Mesendoderm (in vitro differentiated cells): ENCODE data around the gene WDR49.

Source experiments
- DNase-seq: peaks from one replicate; pipeline ENCODE4 v3.0.0; 2013
- H2AK5ac ChIP-seq: 2 replicates; pipeline ENCODE4 v1.6.1; 2013; ENCODE audit warnings: low read length, inconsistent platforms
- H2BK120ac ChIP-seq: 2 replicates; pipeline ENCODE4 v1.6.1; 2013; ENCODE audit warnings: low read depth, mild to moderate bottlenecking, low read length, moderate library complexity, mixed read lengths
- H2BK15ac ChIP-seq: replicated peaks from 2 replicates; pipeline ENCODE4 v1.6.1; 2013; ENCODE audit warnings: low read depth, mild to moderate bottlenecking, moderate library complexity
- H2BK5ac ChIP-seq: 2 replicates; pipeline ENCODE4 v1.6.1; 2013; ENCODE audit warnings: low read length, inconsistent platforms
- H3K18ac ChIP-seq: 2 replicates; pipeline ENCODE4 v1.6.1; 2013; ENCODE audit warnings: mild to moderate bottlenecking, low read length, mixed read lengths
- H3K23ac ChIP-seq: one replicate; pipeline ENCODE4 v1.6.1; 2013; ENCODE audit warnings: low read length
- H3K27ac ChIP-seq: 2 replicates; pipeline ENCODE4 v1.5.1; 2013; ENCODE audit warnings: low read depth, mild to moderate bottlenecking, inconsistent platforms, low read length, moderate library complexity
- H3K27me3 ChIP-seq: 2 replicates; pipeline ENCODE4 v1.6.1; 2013; ENCODE audit warnings: low read length, control low read depth, mild to moderate bottlenecking, inconsistent platforms; ENCODE audit not compliant: insufficient read depth, poor library complexity
- H3K36me3 ChIP-seq: 2 replicates; pipeline ENCODE4 v1.6.1; 2013; ENCODE audit warnings: low read length, inconsistent platforms; ENCODE audit not compliant: control insufficient read depth, insufficient read depth
- H3K4ac ChIP-seq: one replicate; pipeline ENCODE4 v1.6.1; 2013; ENCODE audit warnings: low read depth, mild to moderate bottlenecking, low read length, moderate library complexity
- H3K4me1 ChIP-seq: 2 replicates; pipeline ENCODE4 v1.6.1; 2013; ENCODE audit warnings: low read depth, low read length, inconsistent platforms; ENCODE audit not compliant: control insufficient read depth
- H3K4me2 ChIP-seq: 2 replicates; pipeline ENCODE4 v1.6.1; 2013; ENCODE audit warnings: low read length
- H3K4me3 ChIP-seq: 2 replicates; pipeline ENCODE4 v1.5.1; 2013; ENCODE audit warnings: mild to moderate bottlenecking, low read length
- H3K56ac ChIP-seq: one replicate; pipeline ENCODE4 v1.6.1; 2013; ENCODE audit warnings: low read length
- H3K79me1 ChIP-seq: 2 replicates; pipeline ENCODE4 v1.6.1; 2013; ENCODE audit warnings: low read length, inconsistent platforms
- H3K79me2 ChIP-seq: 2 replicates; pipeline ENCODE4 v1.6.1; 2013; ENCODE audit warnings: mild to moderate bottlenecking, low read length; ENCODE audit not compliant: control insufficient read depth, insufficient read depth
- H3K9ac ChIP-seq: 2 replicates; pipeline ENCODE4 v1.6.1; 2013; ENCODE audit warnings: low read length, inconsistent platforms
- H4K5ac ChIP-seq: one replicate; pipeline ENCODE4 v1.6.1; 2013; ENCODE audit warnings: low read length
- H4K8ac ChIP-seq: one replicate; pipeline ENCODE4 v1.6.1; 2013; ENCODE audit warnings: low read depth, mild to moderate bottlenecking, control low read depth, low read length, moderate library complexity
- WGBS: extraction: QIAGEN DNeasy Blood & Tissue Kit; methylation state at CpG from one replicate; pipeline ENCODE4 v1.1.7; 2013; ENCODE audit warnings: low lambda C conversion rate, missing lambda C conversion rate; ENCODE audit not compliant: insufficient coverage; ENCODE audit errors: extremely low coverage; 5-methylcytosine and 5-hydroxymethylcytosine counted together

Gene WDR49

DNA sequence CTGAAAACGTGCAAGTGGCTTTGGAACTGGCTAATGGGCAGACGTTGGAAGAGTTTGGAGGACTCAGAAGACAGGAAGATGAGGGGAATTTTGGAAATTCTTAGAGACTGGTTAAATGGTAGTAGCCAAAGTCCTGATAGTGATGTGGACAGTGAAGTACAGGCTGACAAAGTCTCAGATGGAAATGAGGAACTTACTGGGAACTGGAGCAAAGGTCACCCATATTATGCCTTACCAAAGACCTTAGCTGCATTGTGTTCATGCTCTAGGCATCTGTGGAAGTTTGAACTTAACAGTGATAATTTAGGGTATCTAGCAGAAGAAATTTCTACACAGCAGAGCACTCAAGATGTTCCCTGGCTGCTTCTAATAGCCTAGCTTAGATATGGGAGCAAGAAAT, 151.3 kb downstream of the WDR49 start:
- H3K79me2 ChIP-seq: no peaks in the 10 kb centered on the region
- no peak overlapping the region for H2AK5ac ChIP-seq
- H3K56ac ChIP-seq: no peak overlapping the region
- no CpG with 5 or more reads among the region's 2 CpGs for WGBS
- no peaks in the 10 kb centered on the region for H3K36me3 ChIP-seq
- H2BK5ac ChIP-seq: no peak overlapping the region
- DNase-seq: no peak
- no peak overlapping the region for H3K4ac ChIP-seq
- no peaks in the 10 kb centered on the region for H3K4me1 ChIP-seq
- H3K27me3 ChIP-seq: no peaks in the 10 kb centered on the region
- H3K4me2 ChIP-seq: no peak overlapping the region
- no peaks in the 10 kb centered on the region for H3K79me1 ChIP-seq
- H2BK15ac ChIP-seq: no peak overlapping the region
- H3K27ac ChIP-seq: no peak overlapping the region
- H4K8ac ChIP-seq: no peak overlapping the region
- no peak overlapping the region for H4K5ac ChIP-seq
- no peak overlapping the region for H3K18ac ChIP-seq
- no peak overlapping the region for H3K9ac ChIP-seq
- no peak overlapping the region for H2BK120ac ChIP-seq
- H3K23ac ChIP-seq: no peak overlapping the region
- no peak overlapping the region for H3K4me3 ChIP-seq

DNA sequence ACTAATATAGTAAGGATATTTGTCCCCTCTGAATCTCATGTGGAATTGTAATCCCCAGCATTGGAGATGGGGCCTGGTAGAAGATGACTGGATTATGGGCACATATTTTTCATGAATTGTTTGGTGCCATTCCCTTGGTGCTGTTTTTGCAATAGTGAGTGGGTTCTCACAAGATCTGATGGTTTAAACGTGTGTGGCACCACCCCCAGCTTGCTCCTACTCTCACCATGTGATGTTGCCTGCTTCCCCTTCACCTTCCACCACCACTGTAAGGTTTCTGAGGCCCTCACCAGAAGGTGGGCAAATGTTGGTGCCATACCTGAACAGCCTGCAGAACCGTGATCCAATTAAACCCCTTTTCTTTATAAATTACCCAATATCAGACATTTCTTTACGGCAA, 151.8 kb downstream of the WDR49 start:
- no peaks in the 10 kb centered on the region for H3K27me3 ChIP-seq

GRCh38 chr3:167497903-167498302, 155.8 kb downstream of the WDR49 start:
- Histone ChIP-seq H2BK5ac (no peak overlapping the region), H3K36me3 (no peaks in the 10 kb centered on the region), H3K56ac (no peak overlapping the region), H3K9ac (no peak overlapping the region), H2BK15ac (no peak overlapping the region), H2BK120ac (no peak overlapping the region), H4K8ac (no peak overlapping the region), H4K5ac (no peak overlapping the region), H3K4ac (no peak overlapping the region), H3K4me2 (no peak overlapping the region), H3K79me2 (no peaks in the 10 kb centered on the region), H3K18ac (no peak overlapping the region), H3K4me1 (no peaks in the 10 kb centered on the region), H2AK5ac (no peak overlapping the region), H3K79me1 (no peaks in the 10 kb centered on the region), H3K27me3 (no peaks in the 10 kb centered on the region), H3K27ac (no peak overlapping the region), H3K4me3 (no peak overlapping the region), H3K23ac (no peak overlapping the region)
- no peak for DNase-seq
- no CpG with 5 or more reads among the region's 7 CpGs for WGBS

More for the DNA sequence above, 151.8 kb downstream of the WDR49 start:
- Histone ChIP-seq H3K79me1 (no peaks in the 10 kb centered on the region), H3K23ac (no peak overlapping the region), H3K27ac (no peak overlapping the region), H2BK120ac (no peak overlapping the region), H3K4me3 (no peak overlapping the region), H3K4me2 (no peak overlapping the region), H3K56ac (no peak overlapping the region), H3K36me3 (no peaks in the 10 kb centered on the region), H4K8ac (no peak overlapping the region), H2BK5ac (no peak overlapping the region), H3K4ac (no peak overlapping the region), H4K5ac (no peak overlapping the region), H2AK5ac (no peak overlapping the region), H3K18ac (no peak overlapping the region), H3K9ac (no peak overlapping the region), H2BK15ac (no peak overlapping the region), H3K79me2 (no peaks in the 10 kb centered on the region), H3K4me1 (no peaks in the 10 kb centered on the region)
- no peak for DNase-seq
- WGBS: no CpG with 5 or more reads among the region's 3 CpGs

GRCh38 chr3:167493244-167493643, 160.5 kb downstream of the WDR49 start:
- Histone ChIP-seq H4K5ac (no peak overlapping the region), H3K23ac (no peak overlapping the region), H3K18ac (no peak overlapping the region), H2AK5ac (no peak overlapping the region), H3K27ac (no peak overlapping the region), H3K56ac (no peak overlapping the region), H3K79me2 (no peaks in the 10 kb centered on the region), H3K36me3 (no peaks in the 10 kb centered on the region), H3K27me3 (no peaks in the 10 kb centered on the region), H3K4ac (no peak overlapping the region), H3K4me1 (peaks cover 2% of the 10 kb centered on the region), H3K9ac (no peak overlapping the region), H3K79me1 (no peaks in the 10 kb centered on the region), H3K4me2 (no peak overlapping the region), H4K8ac (no peak overlapping the region), H2BK5ac (no peak overlapping the region), H2BK15ac (no peak overlapping the region), H2BK120ac (no peak overlapping the region), H3K4me3 (no peak overlapping the region)
- WGBS: no CpG with 5 or more reads among the region's 3 CpGs
- DNase-seq: peak; percentile 84

- Histone ChIP-seq H3K4me3 (no peak overlapping the region), H3K79me2 (no peaks in the 10 kb centered on the region), H3K18ac (no peak overlapping the region), H3K4me1 (peaks cover 2% of the 10 kb centered on the region), H3K4ac (no peak overlapping the region), H2BK5ac (no peak overlapping the region), H3K4me2 (no peak overlapping the region), H4K8ac (no peak overlapping the region), H3K9ac (no peak overlapping the region), H3K27me3 (no peaks in the 10 kb centered on the region), H3K79me1 (no peaks in the 10 kb centered on the region), H3K27ac (no peak overlapping the region), H3K23ac (no peak overlapping the region), H2AK5ac (no peak overlapping the region), H3K56ac (no peak overlapping the region), H2BK120ac (no peak overlapping the region), H4K5ac (no peak overlapping the region), H3K36me3 (no peaks in the 10 kb centered on the region), H2BK15ac (no peak overlapping the region)
- DNase-seq: peak; percentile 66
Observed at GRCh38 chr3:167491621-167492020, 162.1 kb downstream of the WDR49 start.

DNA sequence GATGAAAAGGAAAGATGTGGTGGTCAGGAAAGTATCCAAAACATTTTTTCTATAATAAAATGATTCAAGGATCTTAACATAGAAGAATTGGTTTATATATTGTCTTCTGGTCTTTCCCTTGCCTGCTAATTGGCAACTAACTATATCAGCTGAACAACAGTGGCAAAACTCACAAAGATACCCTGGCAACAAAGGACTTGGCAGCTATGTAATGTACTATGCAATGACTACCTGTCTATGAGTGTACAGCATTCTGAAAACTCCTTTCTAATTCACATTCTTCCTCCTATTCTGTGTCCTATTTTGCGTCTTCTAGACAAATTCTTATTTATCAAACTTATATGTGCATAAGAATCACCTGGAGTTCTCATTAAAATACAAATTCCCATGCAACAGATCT, 164.2 kb downstream of the WDR49 start:
- H3K27me3 ChIP-seq: no peaks in the 10 kb centered on the region
- no CpG with 5 or more reads among the region's 1 CpG for WGBS

More for the DNA sequence above, 164.2 kb downstream of the WDR49 start:
- no peak overlapping the region for H2BK120ac ChIP-seq
- H4K8ac ChIP-seq: no peak overlapping the region
- no peak for DNase-seq
- no peak overlapping the region for H3K4ac ChIP-seq
- H4K5ac ChIP-seq: no peak overlapping the region
- no peaks in the 10 kb centered on the region for H3K79me2 ChIP-seq
- no peak overlapping the region for H3K56ac ChIP-seq
- H3K27ac ChIP-seq: no peak overlapping the region
- no peak overlapping the region for H3K23ac ChIP-seq
- H2BK15ac ChIP-seq: no peak overlapping the region
- H3K4me3 ChIP-seq: no peak overlapping the region
- no peak overlapping the region for H2AK5ac ChIP-seq
- no peak overlapping the region for H3K18ac ChIP-seq
- no peak overlapping the region for H2BK5ac ChIP-seq
- no peak overlapping the region for H3K4me2 ChIP-seq
- H3K4me1 ChIP-seq: peaks cover 2% of the 10 kb centered on the region
- no peaks in the 10 kb centered on the region for H3K36me3 ChIP-seq
- no peak overlapping the region for H3K9ac ChIP-seq
- H3K79me1 ChIP-seq: no peaks in the 10 kb centered on the region
